ENCODE measurements around the gene RPS6KB2. TPM values are rescaled to one million over a fixed set of nuclear protein-coding genes. Genes with fewer than 3 reads are reported as not detected.
"Not testable (repeated sequence)": the region's sequence is repeated elsewhere in the genome, so short reads cannot be mapped to it uniquely, and the experiment has no call there.

The RPS6KB2 gene
- polyA plus RNA-seq, 1 donor (not counting 4 experiments of a cell fraction or from before 2014, with no cell fraction given), result 61.4 TPM

- H3K9me1 ChIP-seq (ENCODE audit: control insufficient read depth, extremely low read depth, insufficient read depth, low read length); H3K4me3 ChIP-seq (ENCODE audit: control insufficient read depth in 2 of 3, extremely low read depth in 1 of 3, insufficient read depth in 2 of 3, low read depth in 1 of 3, low read length in 3 of 3); H4K20me1 ChIP-seq (ENCODE audit: control insufficient read depth, extremely low read depth, insufficient read depth, low read length); H3K36me3 ChIP-seq (ENCODE audit: control insufficient read depth in 2 of 2, extremely low read depth in 1 of 2, insufficient read depth in 2 of 2, low read length in 2 of 2); H3K9ac ChIP-seq (ENCODE audit: control insufficient read depth, extremely low read depth, insufficient read depth, low read length); H3K27me3 ChIP-seq (ENCODE audit: control insufficient read depth, extremely low read depth, insufficient read depth, low read length); H3K4me1 ChIP-seq (ENCODE audit: control insufficient read depth, extremely low read depth, insufficient read depth, low read length); dilution Hi-C loops (cut with MboI; ENCODE audit: extremely low pct_ligation_motif_present, low sequenced_read_pairs); H2AFZ ChIP-seq (ENCODE audit: control insufficient read depth, low read length); H3K27ac ChIP-seq (ENCODE audit: control insufficient read depth, insufficient read depth, low read length); H3K79me2 ChIP-seq (ENCODE audit: control insufficient read depth, insufficient read depth, low read length); H3K9me3 ChIP-seq (ENCODE audit: control insufficient read depth, low read depth, low read length); H3K4me2 ChIP-seq (ENCODE audit: control insufficient read depth, extremely low read depth, insufficient read depth, low read depth, low read length); FAIRE-seq; DNase-seq (ENCODE audit: low read depth, low spot score): not testable (repeated sequence)
Measured at GRCh38 chr11:67477344-67478050, 49.2 kb downstream of the RPS6KB2 start.

- Histone ChIP-seq H3K27ac (ENCODE audit: control insufficient read depth, insufficient read depth, low read length) (peak overlapping the region; percentile 70), H3K9ac (ENCODE audit: control insufficient read depth, extremely low read depth, insufficient read depth, low read length) (peak overlapping the region; percentile 70), H4K20me1 (ENCODE audit: control insufficient read depth, extremely low read depth, insufficient read depth, low read length) (no peaks in the 10 kb centered on the region), H3K36me3 (ENCODE audit: control insufficient read depth in 2 of 2, extremely low read depth in 1 of 2, insufficient read depth in 2 of 2, low read length in 2 of 2) (peaks cover 2 to 6% of the 10 kb centered on the region in 2 experiments), H2AFZ (ENCODE audit: control insufficient read depth, low read length) (peak overlapping the region; percentile 90), H3K79me2 (ENCODE audit: control insufficient read depth, insufficient read depth, low read length) (peaks cover 4% of the 10 kb centered on the region), H3K27me3 (ENCODE audit: control insufficient read depth, extremely low read depth, insufficient read depth, low read length) (no peaks in the 10 kb centered on the region), H3K9me1 (ENCODE audit: control insufficient read depth, extremely low read depth, insufficient read depth, low read length) (no peaks in the 10 kb centered on the region), H3K4me2 (ENCODE audit: control insufficient read depth, extremely low read depth, insufficient read depth, low read depth, low read length) (peak overlapping the region; percentile 80), H3K4me1 (ENCODE audit: control insufficient read depth, extremely low read depth, insufficient read depth, low read length) (peaks cover 13% of the 10 kb centered on the region), H3K4me3 (ENCODE audit: control insufficient read depth in 2 of 3, extremely low read depth in 1 of 3, insufficient read depth in 2 of 3, low read depth in 1 of 3, low read length in 3 of 3) (peak overlapping the region; percentile 47 to 81 (median 77)), H3K9me3 (ENCODE audit: control insufficient read depth, low read depth, low read length) (no peaks in the 10 kb centered on the region)
- TF ChIP-seq EZH2 (IDR thresholded peaks at IDR 0.05; ENCODE audit: low read length) (no peak), CTCF (optimal IDR thresholded peaks at IDR 0.05 in 1 of 3, IDR thresholded peaks at IDR 0.05 in 1 of 3, conservative IDR thresholded peaks at IDR 0.05 in 1 of 3; ENCODE audit: extremely low read depth in 1 of 3, insufficient read depth in 2 of 3, low read length in 3 of 3) (no peak)
- DNase-seq (ENCODE audit: low read depth, low spot score) (no peak), FAIRE-seq (no peak)
- dilution Hi-C loops (cut with MboI; ENCODE audit: extremely low pct_ligation_motif_present, low sequenced_read_pairs), result no loop called here
Measured at GRCh38 chr11:67482275-67482826, 54.1 kb downstream of the RPS6KB2 start.

All from keratinocyte (primary cell).